ENCODE data around the gene TMEM221. TPM values are rescaled to one million over a fixed set of nuclear protein-coding genes. Genes with fewer than 3 reads are reported as not detected.

The TMEM221 gene
- total and polyA plus RNA-seq, 10 donors: 0.03 to 0.20 TPM; not detected in 8

- peak overlapping the region in 7 of 8 donors; percentile 26 to 64 (median 56) for H3K27ac ChIP-seq
- H3K9me3 ChIP-seq: no peaks in the 10 kb centered on the region
- 14 to 41% (median 19%) methylated on average over 17 to 19 of the region's 19 CpGs for WGBS, 5 donors
- DNase-seq: peak; percentile 86
- intact Hi-C loops (cut with DNase I; ENCODE audit: low total_unique reads): loop anchor here (5.0 kb wide), 1 partner anchor 72 kb away; no protein-coding TSS in a partner anchor
- H3K36me3 ChIP-seq: peaks cover 0 to 33% (median 16%) of the 10 kb centered on the region in 6 donors
- peaks cover 0 to 26% (median 0%) of the 10 kb centered on the region in 7 donors for H3K27me3 ChIP-seq (replicated peaks in 1 of 7)
- H3K4me3 ChIP-seq: no peak overlapping the region
- H3K4me1 ChIP-seq: peaks cover 12 to 50% (median 44%) of the 10 kb centered on the region in 6 donors
- no peak for TF ChIP-seq POLR2A (IDR thresholded peaks at IDR 0.05)
- TF ChIP-seq POLR2AphosphoS5 (IDR thresholded peaks at IDR 0.05): peak; percentile 61 to 72 (median 64)
- TF ChIP-seq CTCF (IDR thresholded peaks at IDR 0.05 in 8 of 11, conservative IDR thresholded peaks at IDR 0.05 in 3 of 11): peak; percentile 58 to 89 (median 82)
These were observed 53.5 kb downstream of the TMEM221 start for GRCh38 chr19:17394891-17395415.

GRCh38 chr19:17393914-17394313, 54.6 kb downstream of the TMEM221 start, which contains the start of gene CCDC194:
CCDC194 (minus strand) TSS chr19:17394196; CDS start chr19:17394158, 38 bp downstream.
- Histone ChIP-seq H3K4me3 (no peak within 1 kb of the TSS), H3K27ac (peak within 1 kb of the TSS in 6 of 8 donors; percentile 26 to 64 (median 56)), H3K4me1 (peaks cover 12 to 52% (median 45%) of the 10 kb centered on the region in 6 donors), H3K36me3 (peaks cover 0 to 22% (median 11%) of the 10 kb centered on the region in 6 donors), H3K27me3 (replicated peaks in 1 of 7) (peaks cover 0 to 29% (median 0%) of the 10 kb centered on the region in 7 donors), H3K9me3 (peaks cover 0 to 9% (median 2%) of the 10 kb centered on the region in 8 donors)
- WGBS, 5 donors: 53 to 94% (median 62%) methylated on average over 7 to 41 of the region's 41 CpGs
- no peak for DNase-seq
- TF ChIP-seq POLR2AphosphoS5 (IDR thresholded peaks at IDR 0.05) (peak in 1 of 3 donors; percentile 70), POLR2A (IDR thresholded peaks at IDR 0.05) (no peak), CTCF (IDR thresholded peaks at IDR 0.05 in 8 of 11, conservative IDR thresholded peaks at IDR 0.05 in 3 of 11) (no peak)
- intact Hi-C loops (cut with DNase I; ENCODE audit: low total_unique reads): no loop called here

- Histone ChIP-seq H3K27me3 (replicated peaks in 1 of 7) (peaks cover 0 to 29% (median 0%) of the 10 kb centered on the region in 7 donors), H3K36me3 (peaks cover 0 to 13% (median 5%) of the 10 kb centered on the region in 6 donors), H3K27ac (no peak overlapping the region), H3K4me3 (no peak overlapping the region), H3K4me1 (peaks cover 12 to 52% (median 45%) of the 10 kb centered on the region in 6 donors), H3K9me3 (peaks cover 0 to 10% (median 2%) of the 10 kb centered on the region in 8 donors)
- TF ChIP-seq POLR2A (IDR thresholded peaks at IDR 0.05): no peak
- TF ChIP-seq CTCF (IDR thresholded peaks at IDR 0.05 in 8 of 11, conservative IDR thresholded peaks at IDR 0.05 in 3 of 11): no peak
- no peak for TF ChIP-seq POLR2AphosphoS5 (IDR thresholded peaks at IDR 0.05)
- intact Hi-C loops (cut with DNase I; ENCODE audit: low total_unique reads): no loop called here
- no peak for DNase-seq
- 40 to 47% (median 43%) methylated on average over 2 of the region's 2 CpGs for WGBS, 5 donors
These were observed 55.5 kb downstream of the TMEM221 start for GRCh38 chr19:17393002-17393401.

Data from spleen (tissue), 11 donors.